ENCODE results near the gene CTBS.

GRCh38 chr1:84525779-84526178, 48.5 kb downstream of the CTBS start:
- TF ChIP-seq ELK1 (IDR thresholded peaks at IDR 0.05; ENCODE audit: borderline replicate concordance, low read depth, low read length) (no peak), CTCF (conservative IDR thresholded peaks at IDR 0.05; ENCODE audit: low read depth, low read length) (no peak), POLR2A (IDR thresholded peaks at IDR 0.05; ENCODE audit: low read depth, low read length) (no peak), USF2 (IDR thresholded peaks at IDR 0.05; ENCODE audit: low read depth, low read length) (no peak), MXI1 (IDR thresholded peaks at IDR 0.05; ENCODE audit: borderline replicate concordance, low read depth, low read length) (no peak), MAFK (IDR thresholded peaks at IDR 0.05; ENCODE audit: low read depth, low read length) (no peak), CEBPB (IDR thresholded peaks at IDR 0.05; ENCODE audit: low read depth, low read length) (no peak), RCOR1 (IDR thresholded peaks at IDR 0.05; ENCODE audit: insufficient replicate concordance, low read length) (no peak)
